ENCODE data around the gene TMEM204. TPM values are rescaled to one million over a fixed set of nuclear protein-coding genes. Genes with fewer than 3 reads are reported as not detected.

Gene TMEM204
- total and polyA plus RNA-seq, 8 donors, result 2.7 to 45.8 (median 17.5) TPM

DNA sequence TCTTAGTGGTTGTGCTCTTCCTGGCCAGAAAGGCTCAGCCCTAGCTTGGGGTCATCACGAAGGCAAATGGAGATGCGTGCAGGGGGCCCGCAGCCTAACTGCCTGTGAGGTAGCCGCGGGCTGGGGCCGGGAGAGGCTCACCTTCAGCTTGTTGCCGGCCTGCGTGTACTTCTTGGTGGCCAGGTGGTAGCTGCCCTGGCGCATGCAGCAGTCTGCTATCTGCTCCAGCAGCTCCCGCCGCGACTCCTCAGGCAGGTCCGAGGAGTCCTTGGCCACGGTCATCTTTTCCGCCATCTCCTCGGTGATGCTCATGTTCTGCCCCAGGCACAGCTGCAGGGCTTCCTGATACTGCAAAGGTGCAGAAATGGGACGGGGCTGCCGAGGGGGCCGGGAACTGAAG is 13.0 kb upstream of the TMEM204 start:
- no peak overlapping the region for H3K27ac ChIP-seq
- H3K36me3 ChIP-seq, result peaks cover 0 to 75% (median 71%) of the 10 kb centered on the region in 4 donors
- no peaks in the 10 kb centered on the region for H3K4me1 ChIP-seq
- intact Hi-C loops (cut with DNase I; ENCODE audit: low total_unique reads), result no loop called here
- H3K9me3 ChIP-seq, result no peaks in the 10 kb centered on the region
- H3K4me3 ChIP-seq, result no peak overlapping the region
- TF ChIP-seq POLR2A (IDR thresholded peaks at IDR 0.05) (no peak), POLR2AphosphoS5 (IDR thresholded peaks at IDR 0.05) (no peak), EP300 (IDR thresholded peaks at IDR 0.05) (no peak)
- TF ChIP-seq, protein P1, sequence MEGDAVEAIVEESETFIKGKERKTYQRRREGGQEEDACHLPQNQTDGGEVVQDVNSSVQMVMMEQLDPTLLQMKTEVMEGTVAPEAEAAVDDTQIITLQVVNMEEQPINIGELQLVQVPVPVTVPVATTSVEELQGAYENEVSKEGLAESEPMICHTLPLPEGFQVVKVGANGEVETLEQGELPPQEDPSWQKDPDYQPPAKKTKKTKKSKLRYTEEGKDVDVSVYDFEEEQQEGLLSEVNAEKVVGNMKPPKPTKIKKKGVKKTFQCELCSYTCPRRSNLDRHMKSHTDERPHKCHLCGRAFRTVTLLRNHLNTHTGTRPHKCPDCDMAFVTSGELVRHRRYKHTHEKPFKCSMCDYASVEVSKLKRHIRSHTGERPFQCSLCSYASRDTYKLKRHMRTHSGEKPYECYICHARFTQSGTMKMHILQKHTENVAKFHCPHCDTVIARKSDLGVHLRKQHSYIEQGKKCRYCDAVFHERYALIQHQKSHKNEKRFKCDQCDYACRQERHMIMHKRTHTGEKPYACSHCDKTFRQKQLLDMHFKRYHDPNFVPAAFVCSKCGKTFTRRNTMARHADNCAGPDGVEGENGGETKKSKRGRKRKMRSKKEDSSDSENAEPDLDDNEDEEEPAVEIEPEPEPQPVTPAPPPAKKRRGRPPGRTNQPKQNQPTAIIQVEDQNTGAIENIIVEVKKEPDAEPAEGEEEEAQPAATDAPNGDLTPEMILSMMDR (IDR thresholded peaks at IDR 0.05), result no peak
- 94 to 96% (median 95%) methylated on average over 18 to 19 of the region's 19 CpGs for WGBS, 5 donors
- H3K27me3 ChIP-seq, result no peaks in the 10 kb centered on the region
- no peak for DNase-seq

DNA sequence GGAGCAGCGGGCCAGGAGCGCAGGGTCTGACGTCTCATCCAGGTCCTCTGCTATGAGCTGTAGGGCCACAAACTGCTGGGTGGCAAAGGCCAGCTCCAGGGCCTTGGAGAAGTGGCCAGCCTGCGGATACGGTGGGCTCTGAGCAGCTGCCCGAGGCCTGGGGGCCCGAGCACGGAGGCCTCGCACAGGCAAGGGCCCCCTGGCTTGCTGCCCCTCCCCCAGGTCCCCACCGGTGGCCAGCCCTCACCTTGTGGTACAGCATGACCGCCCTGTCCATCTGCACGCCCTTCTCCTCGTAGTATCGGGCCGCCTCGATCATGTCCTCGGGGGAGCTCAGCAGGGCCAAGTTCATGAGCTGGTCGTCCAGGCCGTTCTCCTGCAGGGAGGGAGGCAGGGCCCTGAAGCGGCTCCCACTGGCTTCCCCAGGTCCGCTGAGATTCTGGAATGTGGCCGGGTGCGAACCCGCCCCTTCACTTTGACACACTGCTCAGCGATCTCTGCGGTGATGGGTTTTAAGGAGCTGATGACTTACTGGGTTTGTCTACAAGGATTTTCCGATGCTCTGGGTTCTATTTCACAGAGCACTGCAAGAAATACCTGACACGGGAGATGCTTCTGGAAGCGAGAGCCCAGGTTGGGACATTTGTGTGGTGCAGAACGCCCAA is 9.8 kb upstream of the TMEM204 start:
- DNase-seq, result no peak
- H3K27me3 ChIP-seq, result no peaks in the 10 kb centered on the region
- H3K27ac ChIP-seq, result no peak overlapping the region
- H3K4me1 ChIP-seq, result peaks cover 0 to 20% (median 13%) of the 10 kb centered on the region in 4 donors
- peaks cover 0 to 66% (median 60%) of the 10 kb centered on the region in 4 donors for H3K36me3 ChIP-seq
- 85 to 95% (median 94%) methylated on average over 21 to 30 of the region's 30 CpGs for WGBS, 5 donors
- no peaks in the 10 kb centered on the region for H3K9me3 ChIP-seq
- H3K4me3 ChIP-seq, result no peak overlapping the region
- no peak for TF ChIP-seq POLR2AphosphoS5 (IDR thresholded peaks at IDR 0.05)
- no peak for TF ChIP-seq POLR2A (IDR thresholded peaks at IDR 0.05)
- TF ChIP-seq, protein P1 (IDR thresholded peaks at IDR 0.05), result no peak
- no peak for TF ChIP-seq EP300 (IDR thresholded peaks at IDR 0.05)
- intact Hi-C loops (cut with DNase I; ENCODE audit: low total_unique reads), result no loop called here

DNA sequence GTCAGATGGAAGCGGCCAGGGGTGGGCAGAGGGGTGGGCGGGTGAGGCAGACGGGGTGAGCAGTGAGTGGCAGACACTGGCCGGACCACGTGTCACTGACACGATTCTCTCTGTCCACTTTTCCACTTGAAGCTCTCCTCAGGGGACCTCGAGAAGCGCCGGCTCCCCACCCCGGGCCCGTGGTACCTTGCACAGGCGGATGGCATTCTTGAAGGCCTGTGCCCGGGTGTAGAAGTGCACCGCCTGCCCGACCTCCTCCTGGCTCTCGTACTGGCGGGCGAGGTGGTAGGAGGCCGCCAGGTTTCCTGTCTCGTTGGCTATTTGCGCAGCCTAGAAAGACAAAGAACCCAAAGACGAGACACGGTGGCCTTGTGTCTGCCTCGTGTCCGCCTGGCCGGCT is 9.1 kb upstream of the TMEM204 start:
- H3K27ac ChIP-seq, result no peak overlapping the region
- 87 to 95% (median 94%) methylated on average over 20 to 26 of the region's 26 CpGs for whole genome bisulfite sequencing, 5 donors
- H3K9me3 ChIP-seq, result no peaks in the 10 kb centered on the region
- H3K27me3 ChIP-seq, result no peaks in the 10 kb centered on the region
- intact Hi-C loops (cut with DNase I; ENCODE audit: low total_unique reads), result no loop called here
- no peak for DNase-seq
- TF ChIP-seq, protein P1 (IDR thresholded peaks at IDR 0.05), result no peak
- H3K4me1 ChIP-seq, result peaks cover 0 to 25% (median 13%) of the 10 kb centered on the region in 4 donors
- peaks cover 0 to 60% (median 53%) of the 10 kb centered on the region in 4 donors for H3K36me3 ChIP-seq
- no peak overlapping the region for H3K4me3 ChIP-seq

DNA sequence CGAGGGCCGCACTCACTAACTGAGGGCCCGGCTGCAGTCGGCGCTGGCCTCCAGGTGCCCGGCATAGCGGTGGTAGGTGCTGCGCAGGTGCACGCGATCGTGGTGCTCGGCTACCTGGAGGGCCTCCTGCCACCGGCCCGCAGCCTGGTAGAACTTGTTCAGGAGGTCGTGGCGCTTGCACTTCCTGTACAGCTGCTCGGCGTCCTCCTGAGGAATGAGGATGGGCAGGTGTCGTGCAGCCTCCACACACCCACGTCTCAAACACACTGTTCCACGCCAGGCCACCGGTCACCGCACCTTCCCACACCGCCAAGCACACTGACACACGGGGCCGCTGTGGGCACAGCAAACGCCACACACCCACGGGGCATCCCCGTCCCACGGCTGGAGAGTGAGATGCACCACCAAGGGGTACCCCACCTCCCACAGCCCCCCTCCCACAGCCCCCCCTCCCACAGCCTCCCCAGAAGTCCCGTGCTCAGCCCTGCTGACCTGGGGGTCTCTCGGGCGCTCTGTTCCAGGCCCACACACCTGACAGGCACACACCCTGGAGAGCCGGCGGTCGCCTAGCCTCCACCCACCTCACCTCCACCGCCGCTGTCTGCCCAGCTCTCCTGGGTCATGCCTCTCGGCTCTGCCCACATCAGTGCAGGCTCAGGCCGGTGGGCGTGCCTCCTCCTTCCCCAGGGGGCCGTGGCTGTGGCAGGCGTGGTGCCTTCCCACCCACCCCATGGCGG is 7.4 kb upstream of the TMEM204 start:
- DNase-seq, result no peak
- TF ChIP-seq POLR2A (IDR thresholded peaks at IDR 0.05) (no peak), EP300 (IDR thresholded peaks at IDR 0.05) (no peak), POLR2AphosphoS5 (IDR thresholded peaks at IDR 0.05) (no peak)
- TF ChIP-seq, protein P1 (IDR thresholded peaks at IDR 0.05), result no peak
- intact Hi-C loops (cut with DNase I; ENCODE audit: low total_unique reads), result no loop called here
- Histone ChIP-seq H3K4me3 (no peak overlapping the region), H3K36me3 (peaks cover 0 to 43% (median 37%) of the 10 kb centered on the region in 4 donors), H3K27ac (no peak overlapping the region), H3K4me1 (peaks cover 0 to 35% (median 23%) of the 10 kb centered on the region in 4 donors), H3K9me3 (no peaks in the 10 kb centered on the region), H3K27me3 (no peaks in the 10 kb centered on the region)
- 86 to 89% (median 88%) methylated on average over 23 to 44 of the region's 44 CpGs for WGBS, 5 donors
